Measurements from ENCODE around the gene XPO6. TPM values are rescaled to one million over a fixed set of nuclear protein-coding genes. Genes with fewer than 3 reads are reported as not detected.

XPO6 gene
- total RNA-seq, 3 donors from 2014 or later (not counting 1 experiment from before 2014, with no cell fraction given) = 233 to 321 (median 240) TPM

- intact Hi-C loops (cut with micrococcal nuclease) = no loop called here
- ATAC-seq (no peak), DNase-seq (no peak)
- Histone ChIP-seq H3K9me3 (ENCODE audit: control insufficient read depth, insufficient read depth, low read length) (no peaks in the 10 kb centered on the region), H3K27ac (ENCODE audit: low read length) (no peak overlapping the region), H3K4me3 (ENCODE audit: low read length) (no peak overlapping the region), H3K27me3 (ENCODE audit: control insufficient read depth, insufficient read depth, low read length) (no peaks in the 10 kb centered on the region), H3K4me1 (ENCODE audit: control insufficient read depth, insufficient read depth, low read length) (peaks cover 28% of the 10 kb centered on the region), H3K36me3 (ENCODE audit: control insufficient read depth, insufficient read depth, low read length) (peaks cover 58% of the 10 kb centered on the region)
- H3K4me1 Mint-ChIP-seq = peaks cover 36 to 43% of the 10 kb centered on the region in 2 donors
- 98% methylated on average over 3 of the region's 3 CpGs for WGBS (ENCODE audit: insufficient coverage)
- H3K27ac Mint-ChIP-seq = peak overlapping the region; percentile 11 to 73
- no peaks in the 10 kb centered on the region for H3K9me3 Mint-ChIP-seq
- H3K36me3 Mint-ChIP-seq = no peaks in the 10 kb centered on the region
- no peak for TF ChIP-seq CTCF (IDR thresholded peaks at IDR 0.05)
- no peaks in the 10 kb centered on the region for H3K27me3 Mint-ChIP-seq (ENCODE audit: low read depth in 2 of 2)
- no peak overlapping the region for H3K4me3 Mint-ChIP-seq
Observed at GRCh38 chr16:28167730-28168129, 44.0 kb downstream of the XPO6 start.

GRCh38 chr16:28167221-28167620, 44.5 kb downstream of the XPO6 start:
- H3K36me3 Mint-ChIP-seq = no peaks in the 10 kb centered on the region
- intact Hi-C loops (cut with micrococcal nuclease) = no loop called here
- H3K27ac Mint-ChIP-seq = peak overlapping the region; percentile 11 to 73
- H3K36me3 ChIP-seq (ENCODE audit: control insufficient read depth, insufficient read depth, low read length) = peaks cover 59% of the 10 kb centered on the region
- H3K4me1 ChIP-seq (ENCODE audit: control insufficient read depth, insufficient read depth, low read length) = peaks cover 30% of the 10 kb centered on the region
- H3K9me3 ChIP-seq (ENCODE audit: control insufficient read depth, insufficient read depth, low read length) = no peaks in the 10 kb centered on the region
- H3K4me3 Mint-ChIP-seq = no peak overlapping the region
- H3K27ac ChIP-seq (ENCODE audit: low read length) = no peak overlapping the region
- TF ChIP-seq CTCF (IDR thresholded peaks at IDR 0.05) = no peak
- H3K9me3 Mint-ChIP-seq = no peaks in the 10 kb centered on the region
- DNase-seq (no peak), ATAC-seq (no peak)
- H3K27me3 ChIP-seq (ENCODE audit: control insufficient read depth, insufficient read depth, low read length) = no peaks in the 10 kb centered on the region
- H3K4me3 ChIP-seq (ENCODE audit: low read length) = no peak overlapping the region
- H3K27me3 Mint-ChIP-seq (ENCODE audit: low read depth in 2 of 2) = no peaks in the 10 kb centered on the region
- peaks cover 39 to 45% of the 10 kb centered on the region in 2 donors for H3K4me1 Mint-ChIP-seq
- 96% methylated on average over 7 of the region's 7 CpGs for whole genome bisulfite sequencing (ENCODE audit: insufficient coverage)

GRCh38 chr16:28166394-28167208, 45.2 kb downstream of the XPO6 start:
- Histone ChIP-seq H3K4me1 (ENCODE audit: control insufficient read depth, insufficient read depth, low read length) (peaks cover 30% of the 10 kb centered on the region), H3K36me3 (ENCODE audit: control insufficient read depth, insufficient read depth, low read length) (peaks cover 54% of the 10 kb centered on the region), H3K27me3 (ENCODE audit: control insufficient read depth, insufficient read depth, low read length) (no peaks in the 10 kb centered on the region), H3K4me3 (ENCODE audit: low read length) (no peak overlapping the region), H3K9me3 (ENCODE audit: control insufficient read depth, insufficient read depth, low read length) (no peaks in the 10 kb centered on the region), H3K27ac (ENCODE audit: low read length) (no peak overlapping the region)
- Mint-ChIP-seq H3K4me1 (peaks cover 45 to 51% of the 10 kb centered on the region in 2 donors), H3K36me3 (no peaks in the 10 kb centered on the region), H3K4me3 (no peak overlapping the region), H3K27ac (peak overlapping the region; percentile 11 to 74), H3K27me3 (ENCODE audit: low read depth in 2 of 2) (no peaks in the 10 kb centered on the region), H3K9me3 (no peaks in the 10 kb centered on the region)
- DNase-seq = no peak
- WGBS (ENCODE audit: insufficient coverage) = 80% methylated on average over 5 of the region's 5 CpGs
- intact Hi-C loops (cut with micrococcal nuclease) = no loop called here
- no peak for TF ChIP-seq CTCF (IDR thresholded peaks at IDR 0.05)
- peak in 1 of 3 donors; percentile 34 for ATAC-seq
